GM12878 (cell line): ENCODE measurements around the gene HES7. TPM values are rescaled to one million over a fixed set of nuclear protein-coding genes. Genes with fewer than 3 reads are reported as not detected.

Experiments
- microRNA-seq: library from miRNA; unstranded; fragments of <30 nt; microRNA quantifications from one replicate; pipeline ENCODE4, GENCODE V29; 2018
- polyA plus RNA-seq, 11 experiments: library from polyadenylated mRNA; depleted of rRNA in 4 of 11; unstranded in 6 of 11; stranded (reverse) in 5 of 11; fragments of >200 nt; fragmentation: Nextera tagmentation in 4 of 11; fragmentation: Illumina TruSeq in 1 of 11; extraction: Ambion mirVana in 4 of 11; extraction: Trizol in 1 of 11; gene quantifications; 1 replicate in 1 of 11; 2 replicates in 10 of 11; pipeline versions ENCODE4 v1.2.1 to v1.2.3, GENCODE V29; 2011 to 2016; ENCODE audit warnings: inconsistent platforms in 2 of 11, missing spikeins in 2 of 11, low read depth in 1 of 11
- small RNA-seq: library from RNA; depleted of rRNA; stranded (forward); fragments of <200 nt; gene quantifications from one replicate; pipeline ENCODE3, GENCODE V24; 2014
- total RNA-seq, 4 experiments: library from RNA; depleted of rRNA in 3 of 4; stranded (reverse); fragments of >200 nt in 3 of 4; fragmentation: Illumina TruSeq in 1 of 4; extraction: Trizol in 1 of 4; gene quantifications; 2 replicates each; pipeline versions ENCODE4 v1.2.1 to v1.2.3, GENCODE V29; 2013 to 2021

HES7 gene
- total and polyA plus RNA-seq, 10 of the 15 experiments (the other 5 are each of a cell fraction or from before 2014, with no cell fraction given), result 0.07 to 1.3 (median 0.63) TPM; not detected in 4

Small RNA genes lying within 50 kb of the gene (microRNA-seq; reads per million reads assigned to microRNA genes)
- gene MIR4314, result not detected
- not detected for gene MIR6883

Small RNA genes lying within 50 kb of the gene (small RNA-seq; reads per million reads assigned to genes)
- gene MIR4314, result not detected

Other genes with a start within 250 kb of the HES7 start
Only the 7 nearest of the 20 such genes appear.
- gene ALOX15B, start 85.0 kb downstream of the HES7 start, total RNA-seq (2014; rRNA removed), result not detected in 2 replicates
- not detected in 2 replicates for gene ALOX15B, start 85.0 kb downstream of the HES7 start, total RNA-seq (2014; rRNA removed; fragmentation: Illumina TruSeq; extraction: Trizol)
- not detected in 2 replicates for gene ALOX15B, start 85.0 kb downstream of the HES7 start, total RNA-seq (2021)
- gene ALOX15B, start 85.0 kb downstream of the HES7 start, polyA plus RNA-seq (2011; rRNA removed), result not detected in 2 replicates
- gene ALOX15B, start 85.0 kb downstream of the HES7 start, polyA plus RNA-seq (2014; fragmentation: Illumina TruSeq; extraction: Trizol), result 0.01 TPM in 1 of 2 replicates, not detected in the other
- not detected for gene ALOX15B, start 85.0 kb downstream of the HES7 start, polyA plus RNA-seq (2014; fragmentation: Nextera tagmentation; extraction: Ambion mirVana)
- gene ALOX15B, start 85.0 kb downstream of the HES7 start, polyA plus RNA-seq (2014; rRNA removed), result not detected in 2 replicates
- gene ALOX15B, start 85.0 kb downstream of the HES7 start, polyA plus RNA-seq (2016; fragmentation: Nextera tagmentation; extraction: Ambion mirVana), result not detected
- 0.17 TPM in 1 of 2 replicates, not detected in the other for gene ALOX12B, start 36.4 kb downstream of the HES7 start, total RNA-seq (2014; rRNA removed)
- not detected in 2 replicates for gene ALOX12B, start 36.4 kb downstream of the HES7 start, total RNA-seq (2014; rRNA removed; fragmentation: Illumina TruSeq; extraction: Trizol)
- gene ALOX12B, start 36.4 kb downstream of the HES7 start, total RNA-seq (2021), result 0.32 TPM in 1 of 2 replicates, not detected in the other
- gene ALOX12B, start 36.4 kb downstream of the HES7 start, polyA plus RNA-seq (2011; rRNA removed), result not detected in 2 replicates
- not detected in 2 replicates for gene ALOX12B, start 36.4 kb downstream of the HES7 start, polyA plus RNA-seq (2014; fragmentation: Illumina TruSeq; extraction: Trizol)
- not detected for gene ALOX12B, start 36.4 kb downstream of the HES7 start, polyA plus RNA-seq (2014; fragmentation: Nextera tagmentation; extraction: Ambion mirVana)
- gene ALOX12B, start 36.4 kb downstream of the HES7 start, polyA plus RNA-seq (2014; rRNA removed), result 0.54 TPM in 1 of 2 replicates, not detected in the other
- not detected for gene ALOX12B, start 36.4 kb downstream of the HES7 start, polyA plus RNA-seq (2016; fragmentation: Nextera tagmentation; extraction: Ambion mirVana)
- not detected in 2 replicates for gene ALOXE3, start 5.6 kb downstream of the HES7 start, total RNA-seq (2014; rRNA removed)
- not detected in 2 replicates for gene ALOXE3, start 5.6 kb downstream of the HES7 start, total RNA-seq (2014; rRNA removed; fragmentation: Illumina TruSeq; extraction: Trizol)
- not detected in 2 replicates for gene ALOXE3, start 5.6 kb downstream of the HES7 start, total RNA-seq (2021)
- 0.04 and 0.09 TPM in 2 replicates for gene ALOXE3, start 5.6 kb downstream of the HES7 start, polyA plus RNA-seq (2011; rRNA removed)
- not detected in 2 replicates for gene ALOXE3, start 5.6 kb downstream of the HES7 start, polyA plus RNA-seq (2014; fragmentation: Illumina TruSeq; extraction: Trizol)
- gene ALOXE3, start 5.6 kb downstream of the HES7 start, polyA plus RNA-seq (2014; fragmentation: Nextera tagmentation; extraction: Ambion mirVana), result not detected
- not detected in 2 replicates for gene ALOXE3, start 5.6 kb downstream of the HES7 start, polyA plus RNA-seq (2014; rRNA removed)
- gene ALOXE3, start 5.6 kb downstream of the HES7 start, polyA plus RNA-seq (2016; fragmentation: Nextera tagmentation; extraction: Ambion mirVana), result not detected
- 4.9 and 5.5 TPM in 2 replicates for gene PER1, start 28.3 kb upstream of the HES7 start, total RNA-seq (2014; rRNA removed)
- gene PER1, start 28.3 kb upstream of the HES7 start, total RNA-seq (2014; rRNA removed; fragmentation: Illumina TruSeq; extraction: Trizol), result 1.9 and 2.2 TPM in 2 replicates
- 19.9 and 25.1 TPM in 2 replicates for gene PER1, start 28.3 kb upstream of the HES7 start, total RNA-seq (2021)
- gene PER1, start 28.3 kb upstream of the HES7 start, polyA plus RNA-seq (2011; rRNA removed), result 3.6 and 8.6 TPM in 2 replicates
- 0.81 and 4.1 TPM in 2 replicates for gene PER1, start 28.3 kb upstream of the HES7 start, polyA plus RNA-seq (2014; fragmentation: Illumina TruSeq; extraction: Trizol)
- gene PER1, start 28.3 kb upstream of the HES7 start, polyA plus RNA-seq (2014; fragmentation: Nextera tagmentation; extraction: Ambion mirVana), result under 1 TPM; 0.02 to 0.26 TPM
- gene PER1, start 28.3 kb upstream of the HES7 start, polyA plus RNA-seq (2014; rRNA removed), result 8.6 and 12.4 TPM in 2 replicates
- gene PER1, start 28.3 kb upstream of the HES7 start, polyA plus RNA-seq (2016; fragmentation: Nextera tagmentation; extraction: Ambion mirVana), result 1 to 10 TPM; 5.3 to 6.7 TPM
- 3.8 and 4.7 TPM in 2 replicates for gene VAMP2, start 38.8 kb upstream of the HES7 start, total RNA-seq (2014; rRNA removed)
- gene VAMP2, start 38.8 kb upstream of the HES7 start, total RNA-seq (2014; rRNA removed; fragmentation: Illumina TruSeq; extraction: Trizol), result 6.1 and 6.4 TPM in 2 replicates
- gene VAMP2, start 38.8 kb upstream of the HES7 start, total RNA-seq (2021), result 25.1 and 27.8 TPM in 2 replicates
- 18.8 and 24.9 TPM in 2 replicates for gene VAMP2, start 38.8 kb upstream of the HES7 start, polyA plus RNA-seq (2011; rRNA removed)
- 35.2 and 40.8 TPM in 2 replicates for gene VAMP2, start 38.8 kb upstream of the HES7 start, polyA plus RNA-seq (2014; fragmentation: Illumina TruSeq; extraction: Trizol)
- gene VAMP2, start 38.8 kb upstream of the HES7 start, polyA plus RNA-seq (2014; fragmentation: Nextera tagmentation; extraction: Ambion mirVana), result 1 to 10 TPM; 3.0 to 6.3 TPM
- 25.0 and 25.3 TPM in 2 replicates for gene VAMP2, start 38.8 kb upstream of the HES7 start, polyA plus RNA-seq (2014; rRNA removed)
- gene VAMP2, start 38.8 kb upstream of the HES7 start, polyA plus RNA-seq (2016; fragmentation: Nextera tagmentation; extraction: Ambion mirVana), result 10 to 100 TPM; 25.0 to 28.0 TPM
- gene TMEM107, start 52.3 kb upstream of the HES7 start, total RNA-seq (2014; rRNA removed), result 38.7 and 47.6 TPM in 2 replicates
- gene TMEM107, start 52.3 kb upstream of the HES7 start, total RNA-seq (2014; rRNA removed; fragmentation: Illumina TruSeq; extraction: Trizol), result 23.7 and 24.9 TPM in 2 replicates
- gene TMEM107, start 52.3 kb upstream of the HES7 start, total RNA-seq (2021), result 18.6 and 20.0 TPM in 2 replicates
- gene TMEM107, start 52.3 kb upstream of the HES7 start, polyA plus RNA-seq (2011; rRNA removed), result 32.9 and 33.7 TPM in 2 replicates
- gene TMEM107, start 52.3 kb upstream of the HES7 start, polyA plus RNA-seq (2014; fragmentation: Illumina TruSeq; extraction: Trizol), result 7.5 and 7.9 TPM in 2 replicates
- 10 to 100 TPM; 20.8 to 27.0 TPM for gene TMEM107, start 52.3 kb upstream of the HES7 start, polyA plus RNA-seq (2014; fragmentation: Nextera tagmentation; extraction: Ambion mirVana)
- gene TMEM107, start 52.3 kb upstream of the HES7 start, polyA plus RNA-seq (2014; rRNA removed), result 13.0 and 15.7 TPM in 2 replicates
- gene TMEM107, start 52.3 kb upstream of the HES7 start, polyA plus RNA-seq (2016; fragmentation: Nextera tagmentation; extraction: Ambion mirVana), result 10 to 100 TPM; 22.5 to 23.3 TPM
- gene BORCS6, start 66.1 kb upstream of the HES7 start, total RNA-seq (2014; rRNA removed), result 11.1 and 14.1 TPM in 2 replicates
- 3.4 and 4.0 TPM in 2 replicates for gene BORCS6, start 66.1 kb upstream of the HES7 start, total RNA-seq (2014; rRNA removed; fragmentation: Illumina TruSeq; extraction: Trizol)
- gene BORCS6, start 66.1 kb upstream of the HES7 start, total RNA-seq (2021), result 10.8 and 11.5 TPM in 2 replicates
- 2.7 and 4.9 TPM in 2 replicates for gene BORCS6, start 66.1 kb upstream of the HES7 start, polyA plus RNA-seq (2011; rRNA removed)
- gene BORCS6, start 66.1 kb upstream of the HES7 start, polyA plus RNA-seq (2014; fragmentation: Illumina TruSeq; extraction: Trizol), result 0.81 and 3.2 TPM in 2 replicates
- gene BORCS6, start 66.1 kb upstream of the HES7 start, polyA plus RNA-seq (2014; fragmentation: Nextera tagmentation; extraction: Ambion mirVana), result under 1 TPM; 0.37 to 0.64 TPM
- gene BORCS6, start 66.1 kb upstream of the HES7 start, polyA plus RNA-seq (2014; rRNA removed), result 8.6 and 9.1 TPM in 2 replicates
- gene BORCS6, start 66.1 kb upstream of the HES7 start, polyA plus RNA-seq (2016; fragmentation: Nextera tagmentation; extraction: Ambion mirVana), result 10 to 100 TPM; 10.5 to 11.7 TPM